DOHH2 (cell line): ENCODE measurements around the gene FIBCD1.
"Not testable (repeated sequence)": the region's sequence is repeated elsewhere in the genome, so short reads cannot be mapped to it uniquely, and the experiment has no call there.

ENCODE experiments used
- H3F3A ChIP-seq: fragments of 200-600 bp; sonication (generic), shearing (Covaris generic); 2 replicates; pipeline ENCODE4 v1.6.0; 2016; ENCODE audit warnings: antibody characterized with exemption, mild to moderate bottlenecking; ENCODE audit not compliant: control insufficient read depth, insufficient read depth
- H3K27ac ChIP-seq: fragments of 200-600 bp; sonication (generic); 2 replicates; pipeline ENCODE4 v1.5.1; 2014; ENCODE audit warnings: low read depth, mild to moderate bottlenecking, low read length, moderate library complexity
- H3K27me3 ChIP-seq: fragments of 200-600 bp; sonication (generic); 2 replicates; pipeline ENCODE4 v1.6.1; 2014; ENCODE audit warnings: mild to moderate bottlenecking, low read length, mixed read lengths; ENCODE audit not compliant: control insufficient read depth
- H3K36me3 ChIP-seq: fragments of 200-600 bp; sonication (generic); 2 replicates; pipeline ENCODE4 v1.6.1; 2014; ENCODE audit warnings: mild to moderate bottlenecking, low read length, moderate library complexity, mixed read lengths; ENCODE audit not compliant: control insufficient read depth
- H3K4me1 ChIP-seq: fragments of 200-600 bp; sonication (generic); 2 replicates; pipeline ENCODE4 v1.6.1; 2014; ENCODE audit warnings: mild to moderate bottlenecking, low read length, mixed read lengths; ENCODE audit not compliant: control insufficient read depth
- H3K4me2 ChIP-seq: fragments of 200-600 bp; sonication (generic); 2 replicates; pipeline ENCODE4 v1.6.0; 2014; ENCODE audit warnings: mild to moderate bottlenecking, low read length, moderate library complexity
- H3K4me3 ChIP-seq: fragments of 200-600 bp; sonication (generic); 2 replicates; pipeline ENCODE4 v1.5.1; 2014; ENCODE audit warnings: mild to moderate bottlenecking, low read length, mixed read lengths
- H3K79me2 ChIP-seq: fragments of 200-600 bp; sonication (generic); 2 replicates; pipeline ENCODE4 v1.6.1; 2014; ENCODE audit warnings: mild to moderate bottlenecking, low read length, mixed read lengths; ENCODE audit not compliant: control insufficient read depth
- H3K9me2 ChIP-seq: fragments of 200-600 bp; sonication (generic); replicated peaks from 2 replicates; pipeline ENCODE4 v1.6.1; 2014; ENCODE audit warnings: mild to moderate bottlenecking, low read length, mixed read lengths; ENCODE audit not compliant: control insufficient read depth
- H3K9me3 ChIP-seq: fragments of 200-600 bp; sonication (generic); 2 replicates; pipeline ENCODE4 v1.6.1; 2014; ENCODE audit warnings: antibody characterized with exemption, low read length, mixed read lengths; ENCODE audit not compliant: control insufficient read depth, insufficient read depth
- H4K20me1 ChIP-seq: fragments of 200-600 bp; sonication (generic); 2 replicates; pipeline ENCODE4 v1.6.0; 2014; ENCODE audit warnings: low read depth, mild to moderate bottlenecking, antibody characterized with exemption, low read length, moderate library complexity; ENCODE audit not compliant: control insufficient read depth, insufficient read depth
- EZH2phosphoT487 ChIP-seq: fragments of 200-600 bp; sonication (generic); IDR thresholded peaks from 2 replicates; pipeline ENCODE4 v1.6.1; 2017; ENCODE audit warnings: borderline replicate concordance, mild to moderate bottlenecking, antibody characterized with exemption, low read length, moderate library complexity, mixed read lengths
- TF ChIP-seq, protein P1 (sequence below): fragments of 200-600 bp; sonication (generic); IDR thresholded peaks from one replicate; pipeline ENCODE4 v1.5.1; 2014; ENCODE audit warnings: antibody characterized with exemption, mild to moderate bottlenecking, low read depth, low read length; ENCODE audit not compliant: poor library complexity, severe bottlenecking

Gene FIBCD1

DNA sequence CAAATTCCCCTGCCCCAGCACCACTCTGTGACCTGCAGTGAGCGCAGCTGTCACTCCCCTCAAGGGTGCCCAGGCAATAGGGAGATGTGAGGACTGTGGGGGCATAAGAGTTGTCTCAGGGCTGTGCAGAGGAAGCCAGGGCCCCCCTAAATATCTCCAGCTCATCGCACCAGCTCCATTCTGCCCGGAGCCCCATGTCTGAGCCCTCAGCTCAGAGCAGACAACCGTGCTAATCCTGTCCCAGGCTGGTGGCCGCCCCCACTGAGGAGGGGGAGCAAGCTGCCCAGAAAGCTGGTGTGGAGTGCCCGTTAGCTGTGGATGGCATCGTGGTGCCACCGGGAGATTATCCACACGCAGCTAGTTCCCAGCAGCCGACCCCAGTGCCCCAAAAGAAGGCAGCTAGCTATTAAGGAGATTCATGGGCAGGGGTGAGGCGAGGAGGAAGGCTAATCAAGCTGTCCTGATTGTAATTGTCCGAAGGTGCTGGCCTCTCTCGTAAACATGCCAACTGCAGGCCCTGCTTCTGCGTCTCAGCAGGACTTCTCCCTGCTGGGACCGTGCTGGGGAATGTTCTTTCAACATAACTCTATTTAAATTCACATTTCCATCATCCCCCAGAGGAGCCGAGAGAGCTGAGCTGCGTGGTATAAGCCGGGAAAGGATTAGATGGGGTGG, 17.0 kb upstream of the FIBCD1 start:
- no peaks in the 10 kb centered on the region for H3K27me3 ChIP-seq
- no peaks in the 10 kb centered on the region for H3K4me1 ChIP-seq
- H3K9me2 ChIP-seq = no peaks in the 10 kb centered on the region
- H3K4me2 ChIP-seq = no peak overlapping the region
- H3F3A ChIP-seq = peaks cover 7% of the 10 kb centered on the region; the same call in 1 of the 2 replicates
- peaks cover 49% of the 10 kb centered on the region; the same call in 1 of the 2 replicates for H3K9me3 ChIP-seq
- no peaks in the 10 kb centered on the region for H4K20me1 ChIP-seq
- no peaks in the 10 kb centered on the region for H3K36me3 ChIP-seq
- no peak overlapping the region for H3K4me3 ChIP-seq
- no peak overlapping the region for H3K27ac ChIP-seq
- H3K79me2 ChIP-seq = no peaks in the 10 kb centered on the region
- no peak for TF ChIP-seq EZH2phosphoT487
- TF ChIP-seq, protein P1, sequence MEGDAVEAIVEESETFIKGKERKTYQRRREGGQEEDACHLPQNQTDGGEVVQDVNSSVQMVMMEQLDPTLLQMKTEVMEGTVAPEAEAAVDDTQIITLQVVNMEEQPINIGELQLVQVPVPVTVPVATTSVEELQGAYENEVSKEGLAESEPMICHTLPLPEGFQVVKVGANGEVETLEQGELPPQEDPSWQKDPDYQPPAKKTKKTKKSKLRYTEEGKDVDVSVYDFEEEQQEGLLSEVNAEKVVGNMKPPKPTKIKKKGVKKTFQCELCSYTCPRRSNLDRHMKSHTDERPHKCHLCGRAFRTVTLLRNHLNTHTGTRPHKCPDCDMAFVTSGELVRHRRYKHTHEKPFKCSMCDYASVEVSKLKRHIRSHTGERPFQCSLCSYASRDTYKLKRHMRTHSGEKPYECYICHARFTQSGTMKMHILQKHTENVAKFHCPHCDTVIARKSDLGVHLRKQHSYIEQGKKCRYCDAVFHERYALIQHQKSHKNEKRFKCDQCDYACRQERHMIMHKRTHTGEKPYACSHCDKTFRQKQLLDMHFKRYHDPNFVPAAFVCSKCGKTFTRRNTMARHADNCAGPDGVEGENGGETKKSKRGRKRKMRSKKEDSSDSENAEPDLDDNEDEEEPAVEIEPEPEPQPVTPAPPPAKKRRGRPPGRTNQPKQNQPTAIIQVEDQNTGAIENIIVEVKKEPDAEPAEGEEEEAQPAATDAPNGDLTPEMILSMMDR = no peak

DNA sequence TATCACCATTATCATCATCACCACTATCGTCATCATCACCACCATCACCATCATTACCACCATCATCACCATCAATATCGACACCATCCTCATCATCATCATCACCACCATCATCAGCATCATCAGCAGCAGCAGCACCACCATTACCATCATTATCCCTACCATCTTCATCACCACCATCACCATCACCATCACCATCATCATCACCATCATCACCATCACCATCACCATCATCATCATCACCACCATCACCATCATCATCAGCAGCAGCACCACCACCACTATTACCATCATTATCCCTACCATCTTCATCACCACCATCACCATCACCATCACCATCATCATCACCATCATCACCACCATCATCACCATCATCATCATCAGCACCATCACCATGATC, 15.9 kb upstream of the FIBCD1 start:
- not testable (repeated sequence) for H3K9me2 ChIP-seq, H3K36me3 ChIP-seq, H3K4me2 ChIP-seq, H3F3A ChIP-seq, H4K20me1 ChIP-seq, H3K4me1 ChIP-seq, H3K79me2 ChIP-seq, H3K27me3 ChIP-seq, H3K4me3 ChIP-seq, H3K27ac ChIP-seq
- peaks cover 51% of the 10 kb centered on the region; the same call in 1 of the 2 replicates for H3K9me3 ChIP-seq

DNA sequence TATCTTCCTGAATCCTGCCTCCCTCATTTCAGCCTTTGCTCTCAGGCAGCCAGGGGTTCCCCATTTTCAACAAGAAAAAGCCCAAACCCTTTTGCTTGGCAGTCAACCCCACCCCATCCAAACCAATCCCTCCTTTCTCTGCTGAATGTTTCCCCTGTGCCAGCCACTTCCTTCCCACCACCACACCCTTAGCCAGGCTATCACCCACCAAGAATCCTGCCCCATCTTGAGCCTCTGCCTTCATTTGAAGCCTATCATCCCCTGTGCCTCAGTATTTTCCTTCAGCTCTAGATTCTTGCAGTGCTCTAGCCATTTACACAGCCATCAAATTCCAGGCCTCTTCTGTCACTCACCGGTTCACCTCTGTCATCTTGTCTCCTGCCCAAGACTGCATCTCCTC, 15.3 kb upstream of the FIBCD1 start:
- H3K9me2 ChIP-seq = no peaks in the 10 kb centered on the region
- H4K20me1 ChIP-seq = no peaks in the 10 kb centered on the region
- no peaks in the 10 kb centered on the region for H3K27me3 ChIP-seq
- no peaks in the 10 kb centered on the region for H3K36me3 ChIP-seq
- H3K4me1 ChIP-seq = no peaks in the 10 kb centered on the region
- peaks cover 7% of the 10 kb centered on the region; the same call in 1 of the 2 replicates for H3F3A ChIP-seq
- TF ChIP-seq, protein P1 = no peak
- no peak overlapping the region for H3K4me2 ChIP-seq
- H3K9me3 ChIP-seq = peaks cover 49% of the 10 kb centered on the region; the same call in 1 of the 2 replicates
- no peak overlapping the region for H3K27ac ChIP-seq
- H3K4me3 ChIP-seq = no peak overlapping the region
- H3K79me2 ChIP-seq = no peaks in the 10 kb centered on the region

DNA sequence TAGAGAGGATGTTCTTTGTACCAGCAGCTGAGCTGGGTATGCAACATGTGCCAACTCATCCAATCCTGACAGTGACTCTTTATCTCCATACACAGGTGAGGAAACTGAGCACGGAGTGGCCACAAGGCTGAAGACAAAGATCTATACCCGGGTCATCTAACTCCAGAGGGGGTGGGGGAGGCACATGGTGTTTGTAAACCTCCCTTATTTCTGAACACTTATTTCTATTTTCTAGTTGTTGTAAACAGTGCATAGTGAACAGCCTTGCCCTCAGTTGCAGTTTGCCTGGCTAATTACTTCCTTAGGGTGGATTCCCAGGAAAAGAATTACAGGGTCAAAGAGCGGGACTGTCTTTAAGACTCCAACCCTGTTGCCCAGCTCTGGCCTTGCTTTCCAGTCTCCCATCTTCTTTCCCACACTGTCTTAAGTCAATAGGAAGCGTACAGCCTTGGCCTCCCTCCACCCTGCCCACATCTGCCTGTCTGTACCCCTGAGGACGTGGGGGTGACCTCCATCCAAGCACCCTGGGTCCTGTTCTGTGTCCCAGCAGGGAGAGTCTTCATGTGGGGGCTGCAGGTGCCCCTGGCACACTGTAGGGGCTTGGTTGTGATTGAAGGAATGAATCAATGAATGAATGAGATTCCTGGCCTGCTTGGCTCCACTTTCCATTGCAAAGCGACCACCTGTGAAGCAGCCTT, 13.2 kb upstream of the FIBCD1 start:
- no peak overlapping the region for H3K4me2 ChIP-seq
- no peaks in the 10 kb centered on the region for H3K9me2 ChIP-seq
- no peak overlapping the region for H3K27ac ChIP-seq
- no peaks in the 10 kb centered on the region for H3F3A ChIP-seq
- H3K4me3 ChIP-seq = no peak overlapping the region
- no peaks in the 10 kb centered on the region for H3K4me1 ChIP-seq
- H3K36me3 ChIP-seq = no peaks in the 10 kb centered on the region
- TF ChIP-seq EZH2phosphoT487 = no peak
- TF ChIP-seq, protein P1 = no peak
- H3K27me3 ChIP-seq = no peaks in the 10 kb centered on the region
- peaks cover 28% of the 10 kb centered on the region; the same call in 1 of the 2 replicates for H3K9me3 ChIP-seq
- H3K79me2 ChIP-seq = no peaks in the 10 kb centered on the region
- H4K20me1 ChIP-seq = no peaks in the 10 kb centered on the region
